Astrocyte (in vitro differentiated cells and primary cell): ENCODE data around the gene H3-3A. TPM values are rescaled to one million over a fixed set of nuclear protein-coding genes. Genes with fewer than 3 reads are reported as not detected.

Experiments used
- DNase-seq: peaks from one replicate; pipeline ENCODE4 v3.0.0-alpha.2; 2010; ENCODE audit warnings: low read depth
- FAIRE-seq: peaks from 2 replicates; lab custom pipeline; 2011; peaks lifted over from hg19 to GRCh38; lab: Jason Lieb, UNC
- H2AFZ ChIP-seq: 2 replicates; pipeline ENCODE4 v1.6.0; 2012; ENCODE audit warnings: low read depth, low read length, inconsistent platforms
- H3K27ac ChIP-seq: 2 replicates; pipeline ENCODE4 v1.5.1; 2011; ENCODE audit warnings: low read depth, low read length, inconsistent platforms
- H3K27me3 ChIP-seq: 2 replicates; pipeline ENCODE4 v1.6.0; 2011; ENCODE audit warnings: low read length, inconsistent platforms; ENCODE audit not compliant: insufficient read depth
- H3K36me3 ChIP-seq: 2 replicates; pipeline ENCODE4 v1.5.1; 2011; ENCODE audit warnings: low read length, inconsistent platforms; ENCODE audit not compliant: insufficient read depth
- H3K4me1 ChIP-seq: 2 replicates; pipeline ENCODE4 v1.5.1; 2011; ENCODE audit warnings: low read length, inconsistent platforms; ENCODE audit not compliant: insufficient read depth
- H3K4me2 ChIP-seq: 2 replicates; pipeline ENCODE4 v1.6.0; 2012; ENCODE audit warnings: low read length, inconsistent platforms
- H3K4me3 ChIP-seq: 2 replicates; pipeline ENCODE4 v1.5.1; 2011; ENCODE audit warnings: low read depth, mild to moderate bottlenecking, low read length, inconsistent platforms; ENCODE audit not compliant: insufficient read depth
- H3K79me2 ChIP-seq: 2 replicates; pipeline ENCODE4 v1.6.0; 2012; ENCODE audit warnings: mild to moderate bottlenecking, low read length, inconsistent platforms; ENCODE audit not compliant: insufficient read depth
- H3K9ac ChIP-seq: 2 replicates; pipeline ENCODE4 v1.6.0; 2012; ENCODE audit warnings: mild to moderate bottlenecking, low read length, inconsistent platforms
- H3K9me3 ChIP-seq: 2 replicates; pipeline ENCODE4 v1.5.1; 2012; ENCODE audit warnings: low read depth, mild to moderate bottlenecking, low read length, inconsistent platforms; ENCODE audit not compliant: insufficient read depth
- H4K20me1 ChIP-seq: 2 replicates; pipeline ENCODE4 v1.6.0; 2012; ENCODE audit warnings: low read length, inconsistent platforms; ENCODE audit not compliant: insufficient read depth
- H3K27ac Mint-ChIP-seq: one replicate; pipeline ENCODE4 v1.8.0; 2021; ENCODE audit warnings: mild to moderate bottlenecking, mixed read lengths; ENCODE audit not compliant: unreplicated experiment
- H3K27me3 Mint-ChIP-seq: one replicate; pipeline ENCODE4 v1.8.0; 2021; ENCODE audit warnings: low read depth, mixed read lengths; ENCODE audit not compliant: unreplicated experiment
- H3K36me3 Mint-ChIP-seq: one replicate; pipeline ENCODE4 v1.8.0; 2021; ENCODE audit warnings: low read depth, mixed read lengths; ENCODE audit not compliant: unreplicated experiment
- H3K4me1 Mint-ChIP-seq: one replicate; pipeline ENCODE4 v1.8.0; 2021; ENCODE audit warnings: low read depth, mixed read lengths; ENCODE audit not compliant: unreplicated experiment
- H3K4me3 Mint-ChIP-seq: one replicate; pipeline ENCODE4 v1.8.0; 2021; ENCODE audit warnings: mild to moderate bottlenecking, moderate library complexity, mixed read lengths; ENCODE audit not compliant: unreplicated experiment
- H3K9me3 Mint-ChIP-seq: one replicate; pipeline ENCODE4 v1.8.0; 2021; ENCODE audit warnings: mild to moderate bottlenecking, mixed read lengths; ENCODE audit not compliant: unreplicated experiment
- EZH2 ChIP-seq: IDR thresholded peaks from 2 replicates; pipeline ENCODE4 v1.6.1; 2012; ENCODE audit warnings: mild to moderate bottlenecking, low read length, inconsistent platforms; ENCODE audit not compliant: insufficient read depth
- total RNA-seq: library from RNA; stranded (reverse); gene quantifications from 2 replicates; pipeline ENCODE4 v1.2.1, GENCODE V29; 2021
- TF ChIP-seq, protein P1 (sequence below): IDR thresholded peaks from 2 replicates; pipeline ENCODE4 v1.5.1; 2011; ENCODE audit warnings: low read depth, mild to moderate bottlenecking, inconsistent platforms, low read length, moderate library complexity; ENCODE audit not compliant: insufficient read depth

The H3-3A gene
- total RNA-seq, 1 donor from 2014 or later: 375 TPM

DNA sequence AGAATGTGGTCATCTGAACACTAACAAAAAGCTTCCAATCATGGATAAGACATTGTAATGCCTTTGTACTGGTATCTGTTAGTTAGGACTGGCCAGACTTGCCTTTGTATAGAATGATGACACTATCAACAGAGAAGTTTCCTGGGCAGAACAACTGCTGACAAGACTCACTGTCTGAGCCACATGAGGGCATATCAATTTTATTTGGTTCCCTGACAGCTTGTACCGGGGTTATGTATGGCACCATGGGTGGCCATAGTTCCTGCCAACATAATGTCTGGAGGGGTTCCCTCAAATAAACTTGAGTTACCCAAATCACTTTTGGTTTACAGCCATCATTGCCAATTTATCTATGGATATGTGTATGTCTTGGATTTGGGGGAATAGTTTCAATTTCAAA, 13.6 kb upstream of the H3-3A start:
- Histone ChIP-seq H3K27ac (no peak overlapping the region), H3K4me3 (no peak overlapping the region), H3K4me2 (no peak overlapping the region), H3K27me3 (peaks cover 3% of the 10 kb centered on the region), H3K36me3 (no peaks in the 10 kb centered on the region), H2AFZ (no peak overlapping the region), H3K4me1 (peaks cover 8% of the 10 kb centered on the region), H3K79me2 (no peaks in the 10 kb centered on the region), H4K20me1 (no peaks in the 10 kb centered on the region), H3K9me3 (no peaks in the 10 kb centered on the region), H3K9ac (no peak overlapping the region)
- no peak for FAIRE-seq
- peaks cover 2% of the 10 kb centered on the region for H3K27me3 Mint-ChIP-seq
- peaks cover 12% of the 10 kb centered on the region for H3K4me1 Mint-ChIP-seq
- peaks cover 4% of the 10 kb centered on the region for H3K36me3 Mint-ChIP-seq
- no peak for TF ChIP-seq EZH2
- no peak overlapping the region for H3K4me3 Mint-ChIP-seq
- H3K9me3 Mint-ChIP-seq: no peaks in the 10 kb centered on the region
- H3K27ac Mint-ChIP-seq: no peak overlapping the region
- DNase-seq: no peak

DNA sequence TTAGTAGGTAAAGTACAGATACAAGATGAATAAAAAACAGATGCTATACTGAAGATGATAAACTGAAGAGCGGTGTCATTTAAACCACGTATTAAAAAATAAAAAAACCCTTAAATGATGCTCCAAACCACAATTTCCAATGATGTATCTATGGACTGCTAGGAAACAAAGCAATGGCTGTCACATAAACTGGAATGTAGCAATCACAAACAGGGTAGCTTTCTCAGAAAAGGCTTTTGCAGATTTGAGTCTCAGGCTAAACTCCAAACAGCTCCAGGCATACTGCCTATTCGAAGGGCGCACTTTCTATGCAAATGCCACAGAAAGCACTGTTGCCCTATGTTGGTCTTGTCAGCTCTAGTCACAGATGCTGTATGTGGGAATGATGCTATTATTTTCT, 12.4 kb upstream of the H3-3A start:
- Histone ChIP-seq H3K4me3 (no peak overlapping the region), H3K9ac (no peak overlapping the region), H4K20me1 (no peaks in the 10 kb centered on the region), H3K4me2 (no peak overlapping the region), H3K36me3 (no peaks in the 10 kb centered on the region), H3K79me2 (no peaks in the 10 kb centered on the region), H3K9me3 (no peaks in the 10 kb centered on the region), H3K27ac (no peak overlapping the region), H3K4me1 (peaks cover 14% of the 10 kb centered on the region), H2AFZ (no peak overlapping the region), H3K27me3 (peaks cover 3% of the 10 kb centered on the region)
- DNase-seq (no peak), FAIRE-seq (no peak)
- H3K27me3 Mint-ChIP-seq: peaks cover 2% of the 10 kb centered on the region
- no peaks in the 10 kb centered on the region for H3K36me3 Mint-ChIP-seq
- H3K4me1 Mint-ChIP-seq: peaks cover 12% of the 10 kb centered on the region
- no peaks in the 10 kb centered on the region for H3K9me3 Mint-ChIP-seq
- no peak overlapping the region for H3K27ac Mint-ChIP-seq
- TF ChIP-seq, protein P1, sequence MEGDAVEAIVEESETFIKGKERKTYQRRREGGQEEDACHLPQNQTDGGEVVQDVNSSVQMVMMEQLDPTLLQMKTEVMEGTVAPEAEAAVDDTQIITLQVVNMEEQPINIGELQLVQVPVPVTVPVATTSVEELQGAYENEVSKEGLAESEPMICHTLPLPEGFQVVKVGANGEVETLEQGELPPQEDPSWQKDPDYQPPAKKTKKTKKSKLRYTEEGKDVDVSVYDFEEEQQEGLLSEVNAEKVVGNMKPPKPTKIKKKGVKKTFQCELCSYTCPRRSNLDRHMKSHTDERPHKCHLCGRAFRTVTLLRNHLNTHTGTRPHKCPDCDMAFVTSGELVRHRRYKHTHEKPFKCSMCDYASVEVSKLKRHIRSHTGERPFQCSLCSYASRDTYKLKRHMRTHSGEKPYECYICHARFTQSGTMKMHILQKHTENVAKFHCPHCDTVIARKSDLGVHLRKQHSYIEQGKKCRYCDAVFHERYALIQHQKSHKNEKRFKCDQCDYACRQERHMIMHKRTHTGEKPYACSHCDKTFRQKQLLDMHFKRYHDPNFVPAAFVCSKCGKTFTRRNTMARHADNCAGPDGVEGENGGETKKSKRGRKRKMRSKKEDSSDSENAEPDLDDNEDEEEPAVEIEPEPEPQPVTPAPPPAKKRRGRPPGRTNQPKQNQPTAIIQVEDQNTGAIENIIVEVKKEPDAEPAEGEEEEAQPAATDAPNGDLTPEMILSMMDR: no peak
- TF ChIP-seq EZH2: no peak
- no peak overlapping the region for H3K4me3 Mint-ChIP-seq

DNA sequence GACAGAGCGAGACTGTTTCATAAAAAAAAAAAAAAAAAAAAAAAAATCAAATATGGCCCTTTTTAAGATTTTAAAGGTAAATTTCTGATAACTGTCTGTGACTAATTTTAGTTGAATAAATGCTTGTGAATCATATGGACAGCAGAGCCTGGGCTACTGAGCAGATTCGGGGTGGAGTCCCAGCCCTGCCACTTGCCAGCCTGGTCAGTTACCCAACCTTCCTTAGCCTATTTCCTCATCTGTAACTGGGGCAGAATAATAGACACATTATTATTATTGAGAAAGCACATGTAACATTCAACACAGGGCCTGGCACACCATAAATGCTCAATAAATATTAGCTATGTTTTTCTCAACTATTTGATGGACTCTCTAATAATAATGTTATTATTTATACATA, 11.2 kb upstream of the H3-3A start:
- no peak for TF ChIP-seq EZH2
- no peak for FAIRE-seq
- H3K27me3 ChIP-seq: peaks cover 3% of the 10 kb centered on the region

DNA sequence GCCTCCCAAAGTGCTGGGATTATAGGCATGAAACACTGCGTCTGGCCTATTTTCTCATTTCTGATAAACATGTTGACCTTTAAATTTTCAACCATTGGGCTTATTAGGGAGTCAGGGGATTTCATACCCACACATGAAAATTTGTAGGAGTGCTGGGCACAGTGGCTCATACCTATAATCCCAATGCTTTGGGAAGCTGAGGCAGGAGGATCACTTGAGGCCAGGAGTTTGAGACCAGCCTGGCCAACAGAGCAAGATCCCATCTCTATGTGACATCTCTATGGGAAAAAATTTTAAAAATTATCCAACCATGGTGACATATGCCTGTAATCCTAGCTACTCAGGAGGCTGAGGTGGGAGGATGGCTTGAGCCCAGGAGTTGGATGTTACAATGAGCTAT, 10.5 kb upstream of the H3-3A start:
- Mint-ChIP-seq H3K4me1 (no peaks in the 10 kb centered on the region), H3K4me3 (no peak overlapping the region), H3K9me3 (no peaks in the 10 kb centered on the region), H3K27ac (no peak overlapping the region), H3K27me3 (peaks cover 2% of the 10 kb centered on the region), H3K36me3 (no peaks in the 10 kb centered on the region)
- FAIRE-seq: no peak
- Histone ChIP-seq H3K27me3 (peaks cover 3% of the 10 kb centered on the region), H3K4me1 (peaks cover 7% of the 10 kb centered on the region), H3K27ac (no peak overlapping the region), H3K79me2 (no peaks in the 10 kb centered on the region), H4K20me1 (no peaks in the 10 kb centered on the region), H3K9ac (no peak overlapping the region), H3K4me2 (no peak overlapping the region), H3K9me3 (no peaks in the 10 kb centered on the region), H3K36me3 (no peaks in the 10 kb centered on the region), H3K4me3 (no peak overlapping the region), H2AFZ (no peak overlapping the region)
- DNase-seq: no peak
- TF ChIP-seq EZH2: no peak
- TF ChIP-seq, protein P1: no peak

More for the DNA sequence above, 11.2 kb upstream of the H3-3A start:
- Mint-ChIP-seq H3K27ac (no peak overlapping the region), H3K4me1 (peaks cover 5% of the 10 kb centered on the region), H3K9me3 (no peaks in the 10 kb centered on the region), H3K27me3 (peaks cover 2% of the 10 kb centered on the region), H3K4me3 (no peak overlapping the region), H3K36me3 (no peaks in the 10 kb centered on the region)
- no peaks in the 10 kb centered on the region for H3K36me3 ChIP-seq
- H3K9me3 ChIP-seq: no peaks in the 10 kb centered on the region
- H3K27ac ChIP-seq: no peak overlapping the region
- DNase-seq: no peak
- H4K20me1 ChIP-seq: no peaks in the 10 kb centered on the region
- H3K4me3 ChIP-seq: no peak overlapping the region
- no peaks in the 10 kb centered on the region for H3K79me2 ChIP-seq
- no peak overlapping the region for H2AFZ ChIP-seq
- no peak overlapping the region for H3K4me2 ChIP-seq
- no peak overlapping the region for H3K9ac ChIP-seq
- H3K4me1 ChIP-seq: peaks cover 10% of the 10 kb centered on the region
